ENCODE results near the gene ADIPOR2.

ADIPOR2 gene

GRCh38 chr12:1809591-1810190, 118.8 kb downstream of the ADIPOR2 start:
- H3K14ac ChIP-seq (ENCODE audit: low read length in 2 of 2), result no peak overlapping the region
- H3K23ac ChIP-seq (ENCODE audit: low read length in 2 of 2), result no peak overlapping the region
- H3K79me1 ChIP-seq (replicated peaks; ENCODE audit: low read length, poor library complexity, severe bottlenecking), result no peaks in the 10 kb centered on the region
- no peaks in the 10 kb centered on the region for H3K9me3 ChIP-seq (ENCODE audit: control insufficient read depth, low read length)
- peaks cover 10% of the 10 kb centered on the region for H3K4me1 ChIP-seq (ENCODE audit: control insufficient read depth, insufficient read depth, low read depth, low read length)
- H3K4me3 ChIP-seq (ENCODE audit: insufficient read depth in 1 of 2, low read depth in 1 of 2, low read length in 2 of 2), result no peak overlapping the region
- H2BK12ac ChIP-seq (ENCODE audit: low read length in 2 of 2), result peak overlapping the region in 1 of 2 experiments; percentile 84
- WGBS, result 84% methylated on average over 12 of the region's 13 CpGs
- no peaks in the 10 kb centered on the region for H3K36me3 ChIP-seq (ENCODE audit: control insufficient read depth in 1 of 2, insufficient read depth in 2 of 2, low read depth in 1 of 2, low read length in 2 of 2)
- H3K18ac ChIP-seq (ENCODE audit: low read depth in 1 of 2, low read length in 2 of 2), result peak overlapping the region in 1 of 2 experiments; percentile 54
- no peak overlapping the region for H3K9ac ChIP-seq (ENCODE audit: low read length)
- peak overlapping the region; percentile 2 for H2AFZ ChIP-seq (ENCODE audit: low read depth, low read length)
- H2BK5ac ChIP-seq (ENCODE audit: low read depth, low read length, poor library complexity, severe bottlenecking), result no peak overlapping the region
- no peak overlapping the region for H3K4me2 ChIP-seq (ENCODE audit: low read length, poor library complexity, severe bottlenecking)
- peak overlapping the region; percentile 1 for H4K8ac ChIP-seq (ENCODE audit: low read length)
- no peak for DNase-seq
- no peak overlapping the region for H2BK120ac ChIP-seq (ENCODE audit: low read depth, low read length)
- peak overlapping the region; percentile 9 for H4K91ac ChIP-seq (ENCODE audit: low read length)
- no peak overlapping the region for H2BK15ac ChIP-seq (ENCODE audit: low read depth, poor library complexity, severe bottlenecking)
- peaks cover 0 to 28% of the 10 kb centered on the region in 2 experiments for H3K27me3 ChIP-seq (ENCODE audit: control insufficient read depth in 1 of 2, insufficient read depth in 1 of 2, low read length in 2 of 2)
- no peak overlapping the region for H3K27ac ChIP-seq (ENCODE audit: low read length, poor library complexity, severe bottlenecking)
- H2AK5ac ChIP-seq (ENCODE audit: low read length, severe bottlenecking), result no peak overlapping the region
- peak overlapping the region in 1 of 2 experiments; percentile 81 for H3K4ac ChIP-seq (ENCODE audit: low read depth in 1 of 2, low read length in 2 of 2)

GRCh38 chr12:1810201-1810930, 119.5 kb downstream of the ADIPOR2 start:
- peak; percentile 71 for DNase-seq
- Histone ChIP-seq H3K4me1 (ENCODE audit: control insufficient read depth, insufficient read depth, low read depth, low read length) (peaks cover 8% of the 10 kb centered on the region), H3K4ac (ENCODE audit: low read depth in 1 of 2, low read length in 2 of 2) (peak overlapping the region; percentile 58 to 81), H3K36me3 (ENCODE audit: control insufficient read depth in 1 of 2, insufficient read depth in 2 of 2, low read depth in 1 of 2, low read length in 2 of 2) (no peaks in the 10 kb centered on the region), H3K9me3 (ENCODE audit: control insufficient read depth, low read length) (no peaks in the 10 kb centered on the region), H3K79me1 (replicated peaks; ENCODE audit: low read length, poor library complexity, severe bottlenecking) (no peaks in the 10 kb centered on the region), H3K27ac (ENCODE audit: low read length, poor library complexity, severe bottlenecking) (no peak overlapping the region), H3K4me3 (ENCODE audit: insufficient read depth in 1 of 2, low read depth in 1 of 2, low read length in 2 of 2) (no peak overlapping the region), H3K27me3 (ENCODE audit: control insufficient read depth in 1 of 2, insufficient read depth in 1 of 2, low read length in 2 of 2) (peaks cover 0 to 34% of the 10 kb centered on the region in 2 experiments), H2BK15ac (ENCODE audit: low read depth, poor library complexity, severe bottlenecking) (no peak overlapping the region), H3K9ac (ENCODE audit: low read length) (no peak overlapping the region), H2BK12ac (ENCODE audit: low read length in 2 of 2) (peak overlapping the region; percentile 35 to 98), H3K14ac (ENCODE audit: low read length in 2 of 2) (peak overlapping the region in 1 of 2 experiments; percentile 61), H3K18ac (ENCODE audit: low read depth in 1 of 2, low read length in 2 of 2) (peak overlapping the region; percentile 78 to 88), H2BK5ac (ENCODE audit: low read depth, low read length, poor library complexity, severe bottlenecking) (no peak overlapping the region), H4K8ac (ENCODE audit: low read length) (peak overlapping the region; percentile 77), H2BK120ac (ENCODE audit: low read depth, low read length) (no peak overlapping the region), H2AFZ (ENCODE audit: low read depth, low read length) (peak overlapping the region; percentile 2), H2AK5ac (ENCODE audit: low read length, severe bottlenecking) (no peak overlapping the region), H3K23ac (ENCODE audit: low read length in 2 of 2) (peak overlapping the region in 1 of 2 experiments; percentile 34), H4K91ac (ENCODE audit: low read length) (peak overlapping the region; percentile 8), H3K4me2 (ENCODE audit: low read length, poor library complexity, severe bottlenecking) (no peak overlapping the region)
- WGBS, result 75% methylated on average over 19 of the region's 21 CpGs

GRCh38 chr12:1810931-1811280, 120.0 kb downstream of the ADIPOR2 start:
- Histone ChIP-seq H2AFZ (ENCODE audit: low read depth, low read length) (no peak overlapping the region), H3K27me3 (ENCODE audit: control insufficient read depth in 1 of 2, insufficient read depth in 1 of 2, low read length in 2 of 2) (peaks cover 4 to 39% of the 10 kb centered on the region in 2 experiments), H3K36me3 (ENCODE audit: control insufficient read depth in 1 of 2, insufficient read depth in 2 of 2, low read depth in 1 of 2, low read length in 2 of 2) (no peaks in the 10 kb centered on the region), H3K4me1 (ENCODE audit: control insufficient read depth, insufficient read depth, low read depth, low read length) (peaks cover 8% of the 10 kb centered on the region), H3K18ac (ENCODE audit: low read depth in 1 of 2, low read length in 2 of 2) (peak overlapping the region; percentile 78 to 88), H3K27ac (ENCODE audit: low read length, poor library complexity, severe bottlenecking) (no peak overlapping the region), H2BK120ac (ENCODE audit: low read depth, low read length) (no peak overlapping the region), H3K4me2 (ENCODE audit: low read length, poor library complexity, severe bottlenecking) (no peak overlapping the region), H3K4me3 (ENCODE audit: insufficient read depth in 1 of 2, low read depth in 1 of 2, low read length in 2 of 2) (no peak overlapping the region), H3K14ac (ENCODE audit: low read length in 2 of 2) (peak overlapping the region in 1 of 2 experiments; percentile 61), H2BK5ac (ENCODE audit: low read depth, low read length, poor library complexity, severe bottlenecking) (no peak overlapping the region), H3K23ac (ENCODE audit: low read length in 2 of 2) (no peak overlapping the region), H4K8ac (ENCODE audit: low read length) (peak overlapping the region; percentile 90), H3K4ac (ENCODE audit: low read depth in 1 of 2, low read length in 2 of 2) (peak overlapping the region; percentile 58 to 93), H3K79me1 (replicated peaks; ENCODE audit: low read length, poor library complexity, severe bottlenecking) (no peaks in the 10 kb centered on the region), H3K9me3 (ENCODE audit: control insufficient read depth, low read length) (no peaks in the 10 kb centered on the region), H2BK15ac (ENCODE audit: low read depth, poor library complexity, severe bottlenecking) (no peak overlapping the region), H2AK5ac (ENCODE audit: low read length, severe bottlenecking) (no peak overlapping the region), H4K91ac (ENCODE audit: low read length) (peak overlapping the region; percentile 8), H3K9ac (ENCODE audit: low read length) (no peak overlapping the region), H2BK12ac (ENCODE audit: low read length in 2 of 2) (peak overlapping the region; percentile 35 to 98)
- 94% methylated on average over 10 of the region's 10 CpGs for WGBS
- DNase-seq, result no peak

- Histone ChIP-seq H3K4me3 (ENCODE audit: insufficient read depth in 1 of 2, low read depth in 1 of 2, low read length in 2 of 2) (peak overlapping the region in 1 of 2 experiments; percentile 10), H2AK5ac (ENCODE audit: low read length, severe bottlenecking) (no peak overlapping the region), H3K4me1 (ENCODE audit: control insufficient read depth, insufficient read depth, low read depth, low read length) (peaks cover 8% of the 10 kb centered on the region), H4K91ac (ENCODE audit: low read length) (peak overlapping the region; percentile 95), H3K79me1 (replicated peaks; ENCODE audit: low read length, poor library complexity, severe bottlenecking) (no peaks in the 10 kb centered on the region), H2AFZ (ENCODE audit: low read depth, low read length) (no peak overlapping the region), H3K27me3 (ENCODE audit: control insufficient read depth in 1 of 2, insufficient read depth in 1 of 2, low read length in 2 of 2) (peaks cover 7 to 44% of the 10 kb centered on the region in 2 experiments), H2BK5ac (ENCODE audit: low read depth, low read length, poor library complexity, severe bottlenecking) (no peak overlapping the region), H3K23ac (ENCODE audit: low read length in 2 of 2) (no peak overlapping the region), H3K4me2 (ENCODE audit: low read length, poor library complexity, severe bottlenecking) (no peak overlapping the region), H2BK12ac (ENCODE audit: low read length in 2 of 2) (peak overlapping the region; percentile 61 to 93), H2BK120ac (ENCODE audit: low read depth, low read length) (peak overlapping the region; percentile 81), H3K4ac (ENCODE audit: low read depth in 1 of 2, low read length in 2 of 2) (peak overlapping the region; percentile 93 to 97), H3K9ac (ENCODE audit: low read length) (no peak overlapping the region), H2BK15ac (ENCODE audit: low read depth, poor library complexity, severe bottlenecking) (peak overlapping the region; percentile 31), H4K8ac (ENCODE audit: low read length) (peak overlapping the region; percentile 90), H3K14ac (ENCODE audit: low read length in 2 of 2) (peak overlapping the region in 1 of 2 experiments; percentile 89), H3K9me3 (ENCODE audit: control insufficient read depth, low read length) (no peaks in the 10 kb centered on the region), H3K27ac (ENCODE audit: low read length, poor library complexity, severe bottlenecking) (no peak overlapping the region), H3K36me3 (ENCODE audit: control insufficient read depth in 1 of 2, insufficient read depth in 2 of 2, low read depth in 1 of 2, low read length in 2 of 2) (no peaks in the 10 kb centered on the region), H3K18ac (ENCODE audit: low read depth in 1 of 2, low read length in 2 of 2) (peak overlapping the region; percentile 78 to 88)
- 71% methylated on average over 27 of the region's 27 CpGs for WGBS
- DNase-seq, result peak; percentile 85
Observed at GRCh38 chr12:1811281-1811947, 120.5 kb downstream of the ADIPOR2 start.

All from mesenchymal stem cell (in vitro differentiated cells and primary cell).